Loucy (cell line): ENCODE measurements around the gene RUVBL1.

Experiments used
- EZH2phosphoT487 ChIP-seq: fragments of 200-600 bp; IDR thresholded peaks from 2 replicates; pipeline ENCODE4 v1.6.1; 2018; ENCODE audit warnings: antibody characterized with exemption, mild to moderate bottlenecking, moderate library complexity, borderline replicate concordance
- TF ChIP-seq, protein P1 (sequence below): fragments of 200-600 bp; sonication (generic); conservative IDR thresholded peaks from 2 replicates; pipeline ENCODE4 v1.5.1; 2014; ENCODE audit warnings: mild to moderate bottlenecking, antibody characterized with exemption, low read length

DNA sequence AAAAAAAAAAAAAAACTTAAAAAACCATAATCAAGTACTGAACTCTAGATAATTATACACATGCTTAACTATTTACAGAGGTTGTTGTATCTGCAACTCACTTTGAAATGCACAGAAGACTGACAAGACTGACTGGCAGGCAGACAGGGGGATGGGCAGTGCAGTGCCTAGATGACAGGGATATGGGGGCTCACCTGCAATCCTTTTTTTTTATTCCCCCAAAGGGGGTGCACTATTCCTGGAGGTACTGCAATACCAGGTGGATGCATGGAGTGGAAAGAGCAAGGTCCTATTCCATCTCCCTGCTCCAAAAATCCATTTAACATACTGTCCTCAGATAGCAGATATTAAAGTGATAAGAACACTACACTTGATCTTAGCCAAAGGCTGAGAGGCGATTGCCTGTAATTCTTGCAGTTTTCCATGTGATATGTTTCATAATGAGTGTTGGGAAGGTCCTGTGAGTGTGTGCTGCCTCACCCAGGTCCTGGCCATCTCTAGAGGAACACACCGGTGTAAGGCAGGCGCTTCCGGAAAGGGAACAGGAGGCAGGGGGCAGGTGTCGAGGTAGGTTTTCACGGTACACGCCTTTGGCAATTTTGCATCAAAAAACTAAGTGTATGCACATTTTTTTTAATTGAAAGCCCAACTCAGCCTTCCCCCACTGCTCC, 48.6 kb downstream of the RUVBL1 start:
- TF ChIP-seq, protein P1, sequence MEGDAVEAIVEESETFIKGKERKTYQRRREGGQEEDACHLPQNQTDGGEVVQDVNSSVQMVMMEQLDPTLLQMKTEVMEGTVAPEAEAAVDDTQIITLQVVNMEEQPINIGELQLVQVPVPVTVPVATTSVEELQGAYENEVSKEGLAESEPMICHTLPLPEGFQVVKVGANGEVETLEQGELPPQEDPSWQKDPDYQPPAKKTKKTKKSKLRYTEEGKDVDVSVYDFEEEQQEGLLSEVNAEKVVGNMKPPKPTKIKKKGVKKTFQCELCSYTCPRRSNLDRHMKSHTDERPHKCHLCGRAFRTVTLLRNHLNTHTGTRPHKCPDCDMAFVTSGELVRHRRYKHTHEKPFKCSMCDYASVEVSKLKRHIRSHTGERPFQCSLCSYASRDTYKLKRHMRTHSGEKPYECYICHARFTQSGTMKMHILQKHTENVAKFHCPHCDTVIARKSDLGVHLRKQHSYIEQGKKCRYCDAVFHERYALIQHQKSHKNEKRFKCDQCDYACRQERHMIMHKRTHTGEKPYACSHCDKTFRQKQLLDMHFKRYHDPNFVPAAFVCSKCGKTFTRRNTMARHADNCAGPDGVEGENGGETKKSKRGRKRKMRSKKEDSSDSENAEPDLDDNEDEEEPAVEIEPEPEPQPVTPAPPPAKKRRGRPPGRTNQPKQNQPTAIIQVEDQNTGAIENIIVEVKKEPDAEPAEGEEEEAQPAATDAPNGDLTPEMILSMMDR = no peak
- no peak for TF ChIP-seq EZH2phosphoT487
